Nasal cavity respiratory epithelium epithelial cell of viscerocranial mucosa (primary cell): ENCODE data around the gene ZNF112. TPM values are rescaled to one million over a fixed set of nuclear protein-coding genes. Genes with fewer than 3 reads are reported as not detected.

Source experiments
- total RNA-seq: library from RNA; depleted of rRNA; stranded (reverse); fragments of >200 nt; gene quantifications from 2 replicates; pipeline ENCODE4 v1.2.3, GENCODE V29; 2014

ZNF112 gene
- 2.4 and 9.9 TPM in 2 replicates for total RNA-seq

GRCh38 chr19:44356383-44357111 lies at the start of gene ZNF112:
ZNF112 (minus strand) TSS chr19:44356680; CDS start chr19:44340539, 16,141 bp downstream.

GRCh38 chr19:44401139-44402115 lies 44.9 kb upstream of the ZNF112 start, which contains the start of gene ZNF285:
ZNF285 (minus strand) TSS chr19:44401608; CDS start chr19:44397213, 4,395 bp downstream.

GRCh38 chr19:44304659-44305193 lies 51.8 kb downstream of the ZNF112 start, which contains the start of gene ZNF235:
ZNF235 (minus strand) TSS chr19:44305025; CDS start chr19:44303404, 1,621 bp downstream.

Other genes with a start within 250 kb of the ZNF112 start
- 3.1 and 4.6 TPM in 2 replicates for gene ZNF225, start 243.3 kb downstream of the ZNF112 start, total RNA-seq
- 5.5 and 15.6 TPM in 2 replicates for gene ZNF234, start 215.1 kb downstream of the ZNF112 start, total RNA-seq
- 13.7 and 14.9 TPM in 2 replicates for gene ZNF226, start 191.6 kb downstream of the ZNF112 start, total RNA-seq
- gene ZNF227, start 144.1 kb downstream of the ZNF112 start, total RNA-seq: 15.0 and 16.7 TPM in 2 replicates
- under 0.01 and 0.43 TPM in 2 replicates for gene ZNF233, start 96.8 kb downstream of the ZNF112 start, total RNA-seq
- gene ZNF235, start 51.7 kb downstream of the ZNF112 start, total RNA-seq: 4.1 and 6.9 TPM in 2 replicates
- 4.4 and 8.2 TPM in 2 replicates for gene ZNF285, start 44.9 kb upstream of the ZNF112 start, total RNA-seq
- gene ZNF229, start 91.8 kb upstream of the ZNF112 start, total RNA-seq: 15.4 and 18.9 TPM in 2 replicates
- gene ZNF180, start 143.8 kb upstream of the ZNF112 start, total RNA-seq: 5.1 and 8.5 TPM in 2 replicates
- not detected in 2 replicates for gene CEACAM20, start 173.0 kb upstream of the ZNF112 start, total RNA-seq